GM10847 (cell line): ENCODE data around the gene GABRB2.

Source experiments
- POLR2A ChIP-seq: IDR thresholded peaks from 2 replicates; pipeline ENCODE4 v1.6.1; 2011; ENCODE audit not compliant: insufficient read length; ENCODE audit errors: extremely low read depth

GABRB2 gene

DNA sequence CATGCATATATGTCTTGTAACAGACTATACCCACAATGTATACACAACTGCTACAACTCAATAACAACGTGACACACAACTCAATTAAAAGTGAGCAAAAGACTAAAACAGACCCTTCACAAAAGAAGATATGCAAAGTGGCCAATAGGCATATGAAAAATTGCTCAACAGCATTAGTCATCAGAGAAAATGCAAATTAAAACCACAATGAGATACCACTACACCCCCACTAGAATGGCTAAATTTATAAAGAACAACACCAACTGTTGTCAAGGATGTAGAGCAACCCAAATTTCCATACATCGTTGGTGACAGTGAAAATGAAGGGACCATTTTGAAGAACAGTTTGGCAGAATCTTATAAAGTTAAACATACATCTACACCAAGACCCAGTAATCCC lies 38.9 kb downstream of the GABRB2 start:
- TF ChIP-seq POLR2A, result no peak

DNA sequence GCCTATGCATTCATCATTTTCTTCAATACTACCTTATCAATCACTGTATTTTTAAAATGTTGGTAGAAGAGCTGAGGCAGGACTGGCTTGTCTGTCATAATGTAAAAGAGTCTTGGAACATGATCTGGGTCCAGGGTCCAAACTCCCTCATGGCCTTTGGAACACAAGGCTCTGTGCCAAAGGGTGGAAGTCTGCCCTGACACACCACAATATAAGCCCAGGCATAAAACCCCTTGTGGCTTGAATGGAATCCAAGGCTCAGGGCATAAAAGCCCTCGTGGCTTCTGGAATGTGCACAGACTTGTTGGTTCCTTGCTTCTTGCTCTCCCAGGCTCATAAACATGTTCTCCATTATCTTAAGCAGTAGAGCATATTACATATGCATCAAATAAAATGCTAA lies 48.0 kb downstream of the GABRB2 start:
- no peak for TF ChIP-seq POLR2A

DNA sequence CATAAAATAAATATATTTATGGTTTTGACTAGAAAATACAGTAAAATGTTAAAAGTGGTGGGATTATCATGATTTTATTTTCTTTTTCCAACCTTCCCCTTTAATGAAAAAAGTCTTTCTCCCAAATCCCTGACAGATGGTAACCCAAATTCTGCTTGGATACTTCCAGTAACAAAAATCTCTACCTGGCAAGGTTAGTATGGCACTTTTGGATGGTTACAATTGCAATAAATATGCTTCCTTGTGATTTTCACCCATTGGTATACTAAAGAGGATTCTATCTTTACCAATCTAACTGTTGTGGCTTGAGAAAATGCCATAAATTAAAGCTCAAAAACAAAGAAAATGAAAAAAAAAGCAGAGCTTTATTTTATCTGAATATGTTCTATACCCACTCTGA lies 62.8 kb downstream of the GABRB2 start:
- TF ChIP-seq POLR2A, result no peak

DNA sequence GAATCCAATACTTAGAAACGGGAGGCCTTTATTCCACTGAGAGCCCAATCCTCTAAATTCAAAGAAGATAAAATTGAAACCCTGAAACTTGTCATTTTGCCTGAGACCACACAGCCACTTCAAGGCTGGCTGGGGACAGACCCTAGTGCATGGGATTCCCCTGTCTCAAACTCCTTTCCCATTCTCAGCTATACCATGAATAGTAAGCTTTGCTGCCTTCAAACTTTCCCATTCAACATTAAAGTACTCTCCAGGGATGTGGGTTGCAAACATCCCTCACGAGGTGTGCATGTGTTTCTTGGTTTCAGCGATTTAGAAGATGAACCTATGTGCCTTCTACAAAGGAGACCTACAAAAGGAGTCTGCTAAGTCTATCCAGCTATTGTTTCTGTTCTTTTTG lies 64.6 kb downstream of the GABRB2 start:
- no peak for TF ChIP-seq POLR2A

DNA sequence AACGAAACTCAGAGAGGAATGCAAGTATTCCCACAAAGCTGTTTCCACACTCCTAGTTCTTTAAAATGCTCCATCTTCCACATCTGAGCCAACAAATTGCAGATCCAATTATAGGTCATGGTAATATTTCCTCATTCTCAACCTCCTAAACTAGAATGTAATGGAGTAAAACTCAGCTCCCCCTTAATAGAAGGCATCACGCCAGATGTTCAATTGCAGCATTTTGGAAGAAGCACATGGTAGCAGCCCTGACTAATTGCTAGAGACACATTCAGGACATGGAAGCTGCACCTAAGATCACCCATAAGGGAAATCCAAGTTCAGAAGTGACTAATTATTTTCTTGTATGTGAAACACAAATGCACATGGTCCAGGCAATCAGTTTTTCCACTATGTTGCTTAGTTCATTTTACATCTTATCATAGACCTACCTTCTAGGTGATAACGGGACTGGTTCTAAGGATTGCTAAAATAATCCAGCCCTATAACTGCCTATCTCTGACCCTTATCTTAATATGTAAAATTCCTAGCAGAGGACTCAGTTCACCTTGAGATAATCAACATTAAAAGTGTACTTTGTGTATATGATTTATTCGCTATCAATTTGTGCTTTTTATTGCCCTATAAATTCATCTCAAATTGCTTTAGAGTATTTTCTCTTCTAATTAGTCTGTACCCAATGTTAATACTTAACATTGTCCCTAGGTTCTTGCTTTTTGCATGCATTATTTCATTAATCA lies 75.1 kb downstream of the GABRB2 start:
- no peak for TF ChIP-seq POLR2A

DNA sequence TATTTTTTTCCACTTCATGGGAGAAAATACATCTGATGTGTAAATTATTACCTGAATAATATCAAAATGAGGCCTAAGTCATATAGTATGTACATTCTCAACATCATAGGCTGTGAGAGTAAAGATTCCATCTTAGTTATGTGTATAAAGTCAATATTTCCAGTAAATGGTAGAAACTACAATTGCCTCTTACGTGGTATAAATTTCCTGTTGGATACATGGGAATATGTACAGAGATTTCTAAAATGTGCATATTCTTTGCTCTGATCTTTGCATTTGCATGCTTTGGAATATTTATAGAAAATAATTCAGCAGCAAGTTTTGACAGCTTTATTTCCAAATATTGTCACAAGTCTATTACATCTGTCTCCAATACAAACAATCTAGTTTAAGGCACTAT lies 78.8 kb downstream of the GABRB2 start:
- TF ChIP-seq POLR2A, result no peak

DNA sequence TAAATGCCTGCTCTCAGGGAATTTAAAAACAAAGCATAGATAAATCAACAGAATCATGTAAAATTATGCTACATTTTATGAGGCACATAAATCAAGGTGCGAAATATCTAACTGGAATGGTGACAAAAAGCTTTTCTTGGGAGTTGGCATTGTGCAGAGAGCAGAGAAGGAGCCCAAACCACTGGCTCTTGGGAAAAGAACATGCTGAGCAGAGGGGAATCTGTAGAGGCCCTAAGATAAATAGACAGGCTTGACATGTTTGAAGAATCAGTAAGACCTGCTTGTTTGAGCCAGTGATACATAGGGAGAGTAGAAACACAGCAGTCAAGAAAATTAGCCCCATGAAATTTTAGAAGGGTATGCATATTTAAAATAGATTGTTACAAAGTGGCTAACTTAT lies 85.8 kb downstream of the GABRB2 start:
- no peak for TF ChIP-seq POLR2A

DNA sequence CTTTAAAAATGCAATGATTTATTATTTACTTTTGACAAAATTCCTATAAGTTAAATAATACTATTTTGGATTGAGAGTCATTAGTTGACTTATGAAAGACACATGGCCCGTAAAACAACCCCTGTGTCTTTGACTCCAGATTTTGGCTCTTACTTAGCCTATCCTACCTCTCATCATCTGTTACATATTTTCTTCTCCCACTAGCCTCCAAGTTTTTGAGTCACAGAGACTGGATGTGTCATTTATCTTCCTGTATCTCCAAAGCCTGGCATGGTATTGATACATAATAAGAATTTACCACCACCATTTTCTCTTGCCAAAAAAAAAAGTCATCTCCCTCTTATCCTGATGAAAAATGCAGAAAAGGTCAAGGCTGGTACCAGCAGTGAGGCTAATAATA lies 99.9 kb downstream of the GABRB2 start:
- no peak for TF ChIP-seq POLR2A

DNA sequence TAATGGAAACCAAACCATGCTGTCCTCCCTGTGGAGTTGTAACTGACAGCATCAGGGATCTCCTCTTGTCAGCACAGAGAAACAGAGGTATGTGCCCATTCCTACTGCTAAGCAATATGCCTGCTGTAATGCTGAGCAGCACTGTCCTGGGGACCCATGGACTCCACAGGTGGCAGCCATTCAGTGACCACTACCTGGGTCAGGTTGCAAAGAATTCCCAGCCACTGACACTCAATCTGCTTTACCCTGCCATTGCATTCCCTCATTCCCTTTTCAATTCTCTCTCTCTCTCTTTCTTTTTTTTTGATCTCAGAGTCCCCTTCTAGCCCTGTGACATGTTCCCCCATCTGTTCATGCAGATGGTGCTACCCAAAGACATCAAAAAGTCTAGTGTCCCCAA lies 104.1 kb downstream of the GABRB2 start:
- TF ChIP-seq POLR2A, result no peak

DNA sequence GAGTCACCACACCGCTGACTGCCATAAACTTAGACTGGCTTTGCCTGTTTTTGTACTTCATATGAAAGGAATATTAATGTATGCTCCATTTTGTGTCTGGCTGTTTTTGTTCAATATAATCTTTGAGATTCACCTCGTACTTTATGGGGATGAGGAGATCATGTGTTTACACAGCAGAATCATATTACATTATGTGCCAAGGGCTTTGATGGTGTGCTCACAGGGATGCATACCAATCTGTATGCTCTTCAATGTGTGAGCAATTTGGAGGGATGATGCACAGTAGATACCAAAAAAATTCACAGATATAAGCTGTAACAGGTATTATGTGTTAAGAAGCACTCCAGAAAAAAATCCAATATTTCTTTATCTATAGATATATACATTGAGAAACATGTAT lies 113.7 kb downstream of the GABRB2 start:
- no peak for TF ChIP-seq POLR2A

DNA sequence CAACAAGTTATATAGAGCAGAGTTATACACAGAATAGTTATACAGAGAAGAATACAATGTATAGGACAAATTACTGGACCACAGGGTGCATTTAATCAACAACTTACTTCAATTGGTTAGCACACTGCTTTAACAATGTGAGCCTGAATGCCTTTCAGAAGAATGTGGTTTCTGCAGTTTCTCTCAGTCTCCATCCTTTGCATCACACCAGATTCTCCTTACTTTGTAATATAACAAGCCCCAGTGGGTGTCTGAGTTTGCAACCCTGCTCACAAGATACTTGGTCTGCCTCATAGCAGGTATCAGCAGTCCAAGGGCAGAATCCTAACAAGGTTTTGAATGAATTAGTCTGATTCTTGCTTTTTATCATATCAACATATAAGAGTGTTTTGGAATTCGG lies 114.6 kb downstream of the GABRB2 start:
- no peak for TF ChIP-seq POLR2A

DNA sequence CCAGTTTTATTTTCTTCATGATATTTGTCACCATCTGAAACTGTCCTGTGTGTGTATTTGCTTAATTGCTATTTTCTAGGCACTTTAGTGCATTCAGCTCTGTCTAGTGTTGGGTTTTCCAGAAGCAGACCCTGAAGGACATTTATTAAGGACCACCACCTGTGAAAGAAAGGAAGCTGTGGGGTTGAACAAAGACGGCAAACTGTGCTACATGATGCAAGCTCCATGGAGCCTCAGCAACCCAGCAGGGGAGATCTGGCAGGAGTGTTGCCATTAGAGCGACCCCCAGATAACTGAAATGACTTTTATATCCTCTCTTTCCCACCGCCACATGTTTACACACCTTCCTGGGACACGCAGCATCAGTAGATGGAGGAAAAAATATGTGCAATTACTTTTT lies 125.5 kb downstream of the GABRB2 start:
- no peak for TF ChIP-seq POLR2A

DNA sequence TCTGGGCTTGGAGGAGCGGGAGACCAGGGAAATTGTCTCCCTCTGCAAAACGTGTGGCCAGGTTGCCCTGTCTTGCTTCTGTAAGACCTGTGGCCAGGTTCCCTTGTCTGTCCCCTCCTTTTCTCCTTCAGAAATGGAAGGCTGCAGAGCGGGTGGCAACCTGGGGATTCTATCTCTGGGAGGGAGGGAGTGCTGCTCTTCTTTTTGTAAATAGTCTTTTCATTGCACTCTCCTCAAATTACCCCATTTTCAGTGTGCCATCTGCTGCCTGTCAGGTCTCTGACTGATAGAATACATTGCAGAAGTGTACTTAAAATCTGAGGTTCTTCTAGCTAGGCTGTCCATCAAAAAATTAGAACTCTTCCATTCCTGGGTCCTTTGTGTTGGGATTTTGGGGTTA lies 126.0 kb downstream of the GABRB2 start:
- no peak for TF ChIP-seq POLR2A

DNA sequence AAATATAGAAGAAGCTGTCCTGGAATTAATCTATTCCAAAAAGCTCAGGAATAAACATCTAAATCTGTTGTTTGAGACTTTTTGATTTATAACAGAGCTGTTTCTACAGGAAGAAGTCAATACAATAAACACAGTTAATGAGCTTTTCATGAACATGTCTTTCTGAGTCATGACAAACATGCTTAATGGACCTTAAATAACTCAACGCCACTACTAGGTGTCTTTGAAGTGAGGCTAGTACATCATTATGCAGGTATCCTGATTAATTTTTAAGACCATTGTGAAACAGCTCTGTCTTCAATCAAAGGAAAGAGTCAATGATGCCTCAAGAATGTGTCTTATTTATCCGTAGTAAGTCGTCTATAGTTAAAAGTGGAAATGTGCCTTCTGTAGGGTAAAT lies 131.6 kb downstream of the GABRB2 start:
- no peak for TF ChIP-seq POLR2A

DNA sequence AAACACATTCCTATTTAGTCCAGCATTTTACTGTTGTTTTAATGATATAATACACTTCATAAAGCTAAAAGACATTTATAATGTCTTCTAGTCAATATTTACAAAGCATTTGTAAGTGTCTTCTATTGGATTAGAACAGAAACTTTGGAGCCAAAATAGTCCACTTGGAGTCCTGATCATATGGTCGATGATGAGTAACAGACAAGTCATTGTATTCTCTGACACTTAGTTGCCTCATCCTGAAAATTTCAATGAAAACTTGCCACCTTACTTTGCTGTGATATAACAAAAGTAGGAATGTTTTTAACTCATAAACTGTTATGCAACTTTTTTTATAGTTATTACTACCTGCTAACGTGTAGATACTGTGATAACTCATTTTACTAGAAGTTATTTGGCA lies 132.5 kb downstream of the GABRB2 start:
- TF ChIP-seq POLR2A, result no peak

DNA sequence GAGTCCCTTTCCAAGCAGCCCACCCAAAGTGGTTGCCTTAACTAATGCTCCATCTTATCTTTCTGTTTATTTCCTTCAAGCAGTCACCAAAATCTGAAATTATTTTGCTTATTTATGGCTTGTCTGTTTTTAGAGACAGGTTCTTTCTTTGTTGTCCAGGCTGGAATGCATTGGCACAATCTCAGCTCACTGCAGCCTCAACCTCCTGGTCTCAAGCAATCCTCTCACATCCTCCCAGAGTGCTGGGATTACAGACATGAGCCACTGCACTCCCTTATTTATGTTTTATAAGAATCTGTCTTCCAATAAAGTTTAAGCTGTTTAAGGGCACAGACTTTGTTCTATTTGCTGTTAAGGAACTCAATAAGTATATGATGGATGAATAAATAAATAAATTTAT lies 133.7 kb downstream of the GABRB2 start:
- no peak for TF ChIP-seq POLR2A

DNA sequence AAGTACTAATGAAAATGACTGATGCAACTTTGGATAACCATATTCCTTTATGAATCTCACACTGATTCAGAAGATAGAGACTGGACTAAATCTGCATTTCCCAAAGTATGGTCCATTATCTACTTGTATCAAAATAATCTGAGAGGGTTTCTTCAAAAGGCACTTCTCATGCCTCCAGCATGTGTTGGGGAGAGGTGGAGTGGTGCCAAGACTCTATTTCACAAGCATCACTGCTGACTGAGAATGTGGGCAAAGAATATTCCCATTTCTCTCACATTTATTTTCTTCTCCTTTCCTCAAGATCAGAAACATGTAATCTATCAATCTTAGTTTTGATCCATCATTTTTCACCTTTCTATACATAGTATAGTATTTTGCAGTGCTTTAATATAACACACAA lies 135.4 kb downstream of the GABRB2 start:
- TF ChIP-seq POLR2A, result no peak
